Right kidney (tissue), 1 donor: Measurements from ENCODE around the gene MLPH.

Source experiments
- DNase-seq: peaks from one replicate; pipeline ENCODE4 v3.0.0-alpha.2; 2016

The MLPH gene

DNA sequence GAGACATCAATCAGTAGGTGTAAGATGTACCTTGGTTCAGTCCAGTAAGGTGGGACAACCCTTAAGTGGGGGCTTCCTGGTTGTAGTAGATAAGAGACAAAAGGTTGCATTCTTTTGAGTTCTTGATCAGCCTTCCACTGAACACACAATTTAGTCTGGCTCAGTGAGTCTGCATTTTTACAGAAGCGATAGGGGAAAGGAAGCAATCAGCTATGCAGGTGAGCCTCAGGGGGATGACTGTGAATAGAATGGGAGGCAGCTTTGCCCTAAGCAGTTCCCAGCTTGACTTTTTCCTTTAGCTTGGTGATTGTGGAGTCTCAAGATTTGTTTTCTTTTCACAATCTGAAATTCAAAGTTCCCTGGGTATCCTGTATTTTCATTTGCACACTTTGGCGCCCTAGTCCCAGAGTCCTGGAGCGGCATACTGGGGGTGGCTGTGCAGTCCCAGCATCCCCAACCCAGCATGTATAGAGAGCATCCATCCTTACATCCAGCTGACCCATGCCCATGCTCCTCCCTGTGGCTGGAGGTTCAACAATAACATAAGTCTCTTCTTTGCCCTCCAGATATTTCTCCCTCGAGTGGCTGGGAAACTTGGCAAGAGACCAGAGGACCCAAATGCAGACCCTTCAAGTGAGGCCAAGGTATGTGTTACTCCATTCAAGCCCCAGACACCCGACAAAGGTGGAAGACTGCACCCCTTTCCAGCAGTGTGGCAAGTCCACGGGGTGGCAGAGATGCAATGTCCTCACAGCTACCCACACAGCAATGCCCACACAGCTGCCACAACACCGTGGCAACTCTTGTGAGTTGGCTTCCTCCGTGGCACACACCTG, 59.2 kb downstream of the MLPH start:
- no peak for DNase-seq

DNA sequence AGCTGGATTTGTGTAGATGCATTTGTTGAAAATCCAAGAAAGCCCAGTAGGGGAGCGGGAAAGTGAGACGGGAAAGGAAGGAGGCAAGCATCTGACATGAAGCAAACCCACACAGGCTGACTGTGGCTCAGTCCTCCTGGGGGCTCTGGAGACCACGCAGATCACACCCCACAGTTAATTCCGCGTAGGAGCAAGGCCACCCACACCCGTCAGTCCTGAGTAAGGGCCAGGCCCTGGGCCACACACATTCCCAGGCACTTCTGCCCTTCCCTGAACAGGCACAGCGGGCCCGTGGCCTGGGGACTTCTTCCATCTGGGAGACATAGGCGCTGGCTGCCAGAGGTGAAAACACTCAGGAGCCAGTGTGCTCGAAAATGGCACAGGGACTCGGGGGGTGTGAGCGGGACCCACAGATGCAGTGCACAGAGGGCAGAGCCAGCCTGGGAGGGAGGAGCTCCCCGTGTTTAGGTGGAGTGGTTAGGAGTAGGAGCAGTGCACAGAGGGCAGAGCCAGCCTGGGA, 59.9 kb downstream of the MLPH start:
- DNase-seq, result no peak

DNA sequence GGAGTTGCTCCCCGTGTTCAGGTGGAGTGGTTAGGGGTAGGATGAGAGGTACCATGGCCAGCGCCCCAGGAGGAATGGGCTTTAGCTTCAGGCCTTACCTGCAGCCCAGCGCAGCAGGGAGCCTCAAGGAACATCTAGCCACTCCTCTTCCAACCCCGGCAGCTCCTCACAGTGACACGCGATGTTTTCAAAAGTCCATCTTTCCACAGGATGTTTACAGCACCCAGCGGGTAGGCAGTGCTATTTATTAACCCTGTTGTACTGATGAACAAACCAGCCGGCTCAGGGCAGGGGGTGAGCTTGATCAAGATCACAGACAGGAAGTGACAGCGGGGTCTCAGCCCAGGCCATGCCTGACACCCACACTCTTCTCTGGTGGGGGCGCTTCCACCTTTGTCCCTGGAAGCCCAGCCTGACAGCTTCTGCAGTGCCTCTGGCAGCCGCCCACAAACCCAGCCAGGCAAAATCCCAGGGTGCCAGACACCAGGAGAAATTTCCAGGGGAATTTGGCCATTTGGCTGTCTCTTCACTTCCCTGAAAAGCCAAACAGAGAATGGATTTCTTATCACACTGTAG, 60.9 kb downstream of the MLPH start:
- DNase-seq, result no peak

DNA sequence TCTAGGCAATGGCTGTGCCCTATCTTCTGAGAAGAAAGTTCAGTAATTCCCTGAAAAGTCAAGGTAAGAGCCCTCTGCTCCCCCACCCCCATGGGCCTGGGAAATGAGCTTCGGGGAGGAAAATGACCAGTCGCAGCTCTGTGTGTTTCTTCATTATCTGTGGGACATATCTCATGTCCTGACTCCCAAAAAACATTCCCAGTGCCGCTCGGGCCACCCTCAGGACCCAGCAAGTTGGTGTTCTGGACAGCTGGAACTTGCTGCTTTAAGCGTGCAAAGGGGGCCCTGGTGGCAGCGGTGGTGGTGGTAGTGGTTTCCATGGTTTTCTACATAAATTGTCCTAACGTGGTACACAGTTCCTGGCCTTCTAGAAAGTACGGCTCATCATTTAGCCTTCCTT, 62.2 kb downstream of the MLPH start:
- DNase-seq, result no peak

DNA sequence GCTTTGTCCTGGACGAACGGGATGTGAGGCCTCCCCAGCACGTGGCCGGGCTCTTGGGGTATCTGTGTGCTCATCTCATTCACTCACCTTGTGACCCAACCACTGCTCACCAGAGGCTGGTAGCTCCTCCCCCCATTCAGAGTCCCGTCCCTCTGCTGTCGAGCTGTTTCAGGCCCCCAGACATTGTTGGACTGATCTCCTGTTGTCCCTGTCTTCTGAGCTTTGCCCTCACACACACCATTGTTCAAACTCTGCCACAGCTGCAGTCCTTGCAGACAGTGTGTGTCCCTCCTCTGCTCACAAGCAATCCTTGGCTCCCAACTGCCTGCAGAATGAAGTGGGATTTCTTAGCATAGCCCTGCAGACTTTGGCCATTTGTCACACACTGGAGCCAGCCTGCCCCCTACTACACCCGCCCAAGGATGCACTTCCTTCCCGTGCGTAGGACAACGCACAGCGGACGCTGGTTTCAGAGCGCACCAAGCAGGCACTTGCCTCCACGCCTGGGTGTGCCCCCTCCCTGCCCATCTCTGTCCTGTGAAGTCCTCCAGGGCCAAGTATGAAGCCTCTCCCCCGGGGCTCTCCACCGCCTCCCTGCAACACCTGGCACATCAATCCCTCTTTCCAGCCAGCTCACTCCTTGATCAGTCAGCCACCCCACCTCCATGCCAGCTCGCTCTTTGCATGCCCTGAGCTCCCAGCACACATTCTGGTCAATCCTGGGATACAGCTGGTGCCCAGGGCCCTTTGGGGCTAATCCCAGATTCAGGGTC, 62.8 kb downstream of the MLPH start:
- DNase-seq, result no peak

DNA sequence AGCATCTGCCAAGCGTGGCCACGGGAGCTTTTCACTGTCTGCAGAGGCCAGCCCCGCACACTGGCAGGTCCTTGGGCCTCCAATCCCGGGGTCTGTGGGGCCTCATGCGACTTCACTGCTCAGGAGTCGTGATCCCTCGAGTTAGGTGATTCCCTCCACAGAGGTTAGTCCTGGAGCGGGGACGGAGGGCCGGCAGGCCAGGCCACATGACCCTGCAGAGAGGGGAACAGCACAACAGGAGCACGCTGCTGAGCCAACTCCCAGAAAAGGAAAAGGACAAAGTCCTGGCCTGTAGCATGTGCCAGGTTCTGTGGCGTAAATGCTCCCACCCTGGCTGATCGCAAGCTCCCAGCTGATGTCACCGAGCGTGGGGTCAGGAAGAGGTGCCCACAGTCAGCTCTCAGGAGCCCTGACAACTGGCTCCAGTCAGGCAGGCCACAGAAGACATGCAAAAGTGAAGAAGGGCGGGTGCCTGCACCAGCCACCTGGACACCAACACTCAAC, 64.1 kb downstream of the MLPH start:
- no peak for DNase-seq

DNA sequence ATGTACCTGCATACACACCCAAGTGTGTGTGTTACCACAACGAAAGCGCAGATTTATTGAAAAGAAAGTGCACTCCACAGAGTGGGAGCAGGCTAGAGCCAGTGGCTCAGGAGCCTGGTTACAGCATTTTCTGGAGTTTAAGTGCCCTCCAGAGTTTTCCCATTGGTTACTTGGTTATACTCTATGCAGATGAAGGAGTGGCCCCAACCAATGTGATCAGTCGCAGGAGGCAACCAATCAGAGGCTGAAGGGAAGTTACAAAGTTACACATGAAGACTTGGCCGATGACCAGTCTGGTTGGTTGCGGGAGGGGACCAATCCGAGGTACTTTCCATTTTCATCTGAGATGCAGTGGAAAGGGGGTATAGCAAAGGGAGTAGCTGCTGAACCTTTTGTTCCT, 65.9 kb downstream of the MLPH start:
- DNase-seq, result no peak

DNA sequence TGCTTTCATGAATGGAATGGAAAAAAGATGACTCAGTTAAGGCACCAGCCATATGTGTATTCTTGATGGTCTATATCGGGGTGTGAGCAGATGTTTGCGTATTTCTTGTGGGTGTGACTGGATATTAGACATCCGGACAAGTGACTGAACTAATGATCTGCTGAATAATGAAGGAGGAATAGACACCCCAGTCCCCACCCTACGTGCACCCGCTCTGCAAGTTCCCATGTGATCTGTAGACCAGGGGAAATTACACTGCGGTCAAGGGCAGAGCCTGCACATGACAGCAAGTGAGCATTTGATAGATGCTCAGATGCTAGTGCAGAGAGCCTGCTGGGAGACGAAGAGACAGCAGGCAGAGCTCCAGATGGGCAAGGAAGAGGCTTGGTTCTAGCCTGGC, 66.9 kb downstream of the MLPH start:
- DNase-seq, result no peak

DNA sequence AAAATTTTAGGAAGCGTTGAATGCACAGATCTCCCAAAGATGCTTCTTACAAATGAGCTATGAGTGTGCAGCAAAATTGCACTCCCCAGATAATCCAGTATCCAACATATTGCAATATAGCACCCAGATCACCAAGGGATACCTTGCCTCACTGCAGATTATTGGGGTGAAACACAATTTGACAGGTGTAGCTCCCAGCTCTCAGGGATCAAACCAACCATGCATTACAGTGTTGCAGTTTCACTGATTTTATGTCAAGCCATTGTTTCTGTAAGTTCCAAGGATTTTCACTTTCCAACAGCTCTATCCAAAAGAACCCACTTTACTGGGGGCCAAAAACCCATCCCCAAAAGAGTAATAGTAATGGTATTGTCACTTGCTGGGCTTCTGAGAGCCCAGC, 68.5 kb downstream of the MLPH start:
- no peak for DNase-seq

DNA sequence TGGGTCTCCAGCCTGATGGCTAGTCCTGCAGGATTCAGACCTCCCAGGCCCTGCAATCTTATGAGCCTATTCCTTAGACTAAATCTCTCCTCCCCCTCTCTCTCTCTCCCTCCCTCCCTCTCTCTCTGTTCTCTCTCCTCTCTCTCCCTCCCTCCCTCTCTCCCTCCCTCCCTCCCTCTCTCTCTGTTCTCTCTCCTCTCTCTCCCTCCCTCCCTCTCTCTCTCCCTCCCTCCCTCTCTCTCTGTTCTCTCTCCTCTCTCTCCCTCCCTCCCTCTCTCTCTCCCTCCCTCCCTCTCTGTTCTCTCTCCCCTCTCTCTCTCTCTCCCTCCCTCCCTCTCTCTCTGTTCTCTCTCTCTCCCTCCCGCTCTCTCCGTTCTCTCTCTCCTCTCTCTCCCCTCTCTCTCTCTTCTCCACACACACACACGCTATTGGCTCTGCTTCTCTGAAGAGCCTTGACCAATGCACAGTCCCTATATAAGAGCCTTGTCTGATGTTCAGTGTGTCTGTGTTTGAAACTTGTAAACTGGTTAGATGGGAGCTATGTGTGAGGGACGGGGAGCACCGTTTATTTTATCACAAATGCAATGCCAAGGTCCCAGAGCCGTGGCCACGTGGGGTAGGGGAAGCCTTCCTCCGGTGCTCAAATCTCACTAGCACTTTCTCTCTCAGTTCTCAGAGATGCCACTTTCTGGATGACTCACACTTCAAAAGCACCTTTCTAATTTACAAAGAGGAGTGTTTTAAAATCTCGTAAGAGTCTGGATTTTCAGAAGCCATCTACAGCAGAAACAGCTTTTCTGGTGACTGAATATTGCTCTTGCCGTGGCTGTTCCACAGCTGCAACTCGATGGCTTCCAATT, 70.0 kb downstream of the MLPH start:
- DNase-seq, result no peak

DNA sequence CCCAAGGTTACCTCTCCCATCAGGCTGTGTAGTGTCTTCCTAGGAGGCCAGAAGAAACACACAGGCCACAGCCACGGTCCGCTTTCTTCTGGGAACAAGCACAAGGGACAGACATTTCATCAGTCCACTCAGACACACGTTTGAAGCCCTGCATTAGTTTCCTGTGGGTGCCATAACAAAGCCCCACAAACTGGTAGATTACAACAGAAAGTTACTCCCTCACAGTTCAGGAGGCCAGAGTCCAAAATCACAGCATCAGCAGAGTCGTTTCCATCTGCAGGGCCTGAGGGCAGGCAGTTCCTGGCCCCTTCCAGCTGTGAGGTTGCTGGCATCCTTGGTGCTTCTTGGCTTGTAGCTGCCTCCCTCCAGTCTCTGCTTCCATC, 70.6 kb downstream of the MLPH start:
- no peak for DNase-seq

DNA sequence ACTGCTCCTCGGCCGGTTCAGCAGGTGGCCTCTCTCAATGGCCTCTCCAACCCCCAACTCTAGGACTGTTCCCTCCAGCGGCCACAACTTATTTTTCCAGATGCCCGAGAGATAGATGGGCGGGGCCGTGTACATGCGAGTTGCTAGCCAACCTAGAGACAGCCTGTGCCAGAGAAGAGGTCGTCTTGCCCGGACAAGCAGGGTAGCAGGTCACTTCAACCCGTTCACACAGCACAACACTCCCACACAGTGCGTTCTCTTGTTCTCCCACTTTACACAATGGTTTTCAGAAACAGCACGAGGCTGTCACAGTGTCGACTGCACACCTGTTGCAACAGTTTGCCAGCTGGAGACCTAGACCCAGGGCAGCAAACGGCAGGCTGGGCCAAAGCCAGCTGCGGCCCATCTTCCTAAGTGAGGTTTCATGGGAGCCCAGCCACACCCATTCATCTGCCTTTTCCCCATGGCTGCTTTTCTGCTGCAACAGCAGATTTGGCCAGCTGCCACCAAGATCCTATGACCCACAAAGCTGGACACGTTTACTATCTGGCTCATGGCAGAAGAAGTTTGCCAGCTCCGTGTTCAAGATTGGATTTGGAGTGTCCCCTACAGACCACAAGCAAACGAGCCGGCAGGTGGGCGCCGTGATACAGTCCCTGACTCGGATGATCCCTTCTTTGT, 72.0 kb downstream of the MLPH start:
- no peak for DNase-seq

DNA sequence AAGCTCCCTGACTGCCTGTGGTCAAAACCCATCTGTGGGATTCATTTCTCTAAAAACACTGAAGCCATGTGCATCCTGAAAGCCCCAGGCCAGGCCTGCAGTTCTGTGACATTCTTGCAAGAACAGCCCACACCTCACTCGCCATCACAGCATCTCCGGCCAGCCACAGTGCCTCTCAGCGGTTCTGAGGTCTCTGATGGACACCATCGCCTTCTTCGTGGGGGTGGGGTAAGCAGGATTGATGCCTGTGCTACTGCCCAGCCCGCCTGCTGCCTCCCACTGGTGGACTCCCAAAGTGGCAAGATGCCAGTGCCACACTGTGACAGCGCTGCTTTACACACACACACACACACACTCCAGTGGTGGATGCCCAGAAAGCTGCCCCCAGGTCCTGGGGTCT, 74.2 kb downstream of the MLPH start:
- DNase-seq, result no peak

DNA sequence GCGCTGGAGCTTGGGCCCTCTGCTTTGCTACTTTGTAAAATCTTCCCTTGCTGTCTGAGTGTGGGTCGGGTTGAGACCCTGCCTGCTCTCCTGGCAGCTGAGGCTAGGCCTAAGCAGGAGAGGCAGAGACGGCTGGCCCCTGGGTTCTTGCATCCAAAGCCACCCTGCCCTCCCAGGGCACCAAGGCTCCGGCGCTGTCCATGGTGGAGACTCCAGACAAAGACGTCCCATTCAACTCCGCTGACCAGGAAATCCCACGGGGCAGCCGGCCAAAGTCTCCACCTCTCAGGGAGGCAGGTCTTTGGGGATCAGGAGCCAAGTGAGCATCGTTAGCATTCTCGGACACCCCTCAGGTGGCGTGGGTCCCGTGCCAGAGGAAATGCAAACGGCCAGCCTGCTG, 76.8 kb downstream of the MLPH start:
- no peak for DNase-seq

DNA sequence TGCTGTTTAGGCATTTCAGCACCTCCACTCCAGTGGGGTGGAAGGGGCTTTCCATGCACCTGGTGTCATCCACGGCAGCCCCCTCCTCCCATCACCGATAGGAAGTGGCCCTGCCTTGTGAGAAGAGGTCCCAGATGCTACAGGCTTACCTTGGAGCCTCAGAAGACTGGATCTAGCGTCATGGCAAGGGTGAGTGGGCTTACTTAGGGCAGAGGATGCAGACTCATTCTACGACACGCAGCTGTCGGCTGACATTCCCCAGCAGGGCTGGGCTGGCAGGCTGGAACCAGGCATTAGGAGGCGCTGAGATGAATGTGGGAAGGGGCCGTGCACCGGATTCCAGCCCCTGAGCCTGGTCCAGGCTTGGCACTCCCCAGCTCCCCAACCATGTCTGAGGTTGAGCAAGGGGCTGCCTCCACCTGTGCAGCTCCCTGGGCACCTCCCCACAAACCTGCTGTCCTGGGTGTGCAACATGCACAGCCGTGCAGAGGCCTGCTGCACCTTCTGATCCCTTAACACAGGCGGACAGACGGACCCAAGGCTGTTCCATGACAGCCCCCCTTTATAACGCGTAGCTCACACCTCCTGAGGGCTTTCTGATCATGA, 77.6 kb downstream of the MLPH start:
- no peak for DNase-seq

DNA sequence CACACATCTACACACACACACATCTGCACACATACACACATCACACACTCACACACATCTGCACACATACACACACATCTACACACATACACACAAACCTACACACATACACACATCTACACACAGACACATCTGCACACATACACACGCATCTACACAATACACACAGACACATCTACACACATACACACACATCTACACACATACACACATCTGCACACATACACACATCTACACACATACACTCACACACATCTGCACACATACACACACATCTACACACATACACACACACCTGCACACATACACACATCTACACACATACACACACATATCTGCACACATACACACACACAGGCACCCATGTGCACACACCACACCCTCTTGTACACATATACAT, 78.9 kb downstream of the MLPH start:
- DNase-seq, result no peak

DNA sequence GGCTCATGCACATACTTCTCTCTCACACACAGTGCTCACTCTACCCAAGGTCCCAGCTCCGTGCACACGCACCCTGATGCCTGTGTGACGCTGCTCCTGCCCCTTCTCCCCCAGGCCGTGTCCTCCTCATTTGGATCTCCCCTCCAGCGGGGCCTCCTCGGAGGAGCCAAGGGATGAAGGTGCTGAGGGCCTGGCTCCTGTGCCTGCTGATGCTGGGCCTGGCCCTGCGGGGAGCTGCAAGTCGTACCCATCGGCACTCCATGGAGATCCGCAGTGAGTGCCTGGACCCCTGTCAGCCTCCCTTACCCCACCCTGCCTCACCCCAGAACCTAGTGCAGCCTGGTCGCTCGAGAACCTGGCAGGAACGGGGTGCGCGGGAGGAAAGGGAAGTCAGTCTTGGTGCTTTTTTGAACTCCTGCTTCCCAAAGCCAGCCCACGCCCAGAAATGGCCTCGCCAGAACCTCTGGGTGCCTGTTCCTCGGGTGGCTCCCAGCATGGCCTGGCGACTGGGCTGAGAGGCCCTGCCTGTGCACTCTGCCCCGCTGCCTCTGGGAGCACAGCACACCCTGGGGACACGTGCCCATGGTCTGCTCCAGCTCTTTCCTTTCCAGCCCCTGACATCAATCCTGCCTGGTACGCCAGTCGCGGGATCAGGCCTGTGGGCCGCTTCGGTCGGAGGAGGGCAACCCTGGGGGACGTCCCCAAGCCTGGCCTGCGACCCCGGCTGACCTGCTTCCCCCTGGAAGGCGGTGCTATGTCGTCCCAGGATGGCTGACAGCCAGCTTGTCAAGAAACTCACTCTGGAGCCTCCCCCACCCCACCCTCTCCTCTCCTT, 79.6 kb downstream of the MLPH start, which contains the start of gene PRLH:
TSS of gene PRLH (plus strand) at position 174 of the 835 bp plus-strand sequence. CDS start at position 174, 0 bp downstream.
- DNase-seq, result no peak

DNA sequence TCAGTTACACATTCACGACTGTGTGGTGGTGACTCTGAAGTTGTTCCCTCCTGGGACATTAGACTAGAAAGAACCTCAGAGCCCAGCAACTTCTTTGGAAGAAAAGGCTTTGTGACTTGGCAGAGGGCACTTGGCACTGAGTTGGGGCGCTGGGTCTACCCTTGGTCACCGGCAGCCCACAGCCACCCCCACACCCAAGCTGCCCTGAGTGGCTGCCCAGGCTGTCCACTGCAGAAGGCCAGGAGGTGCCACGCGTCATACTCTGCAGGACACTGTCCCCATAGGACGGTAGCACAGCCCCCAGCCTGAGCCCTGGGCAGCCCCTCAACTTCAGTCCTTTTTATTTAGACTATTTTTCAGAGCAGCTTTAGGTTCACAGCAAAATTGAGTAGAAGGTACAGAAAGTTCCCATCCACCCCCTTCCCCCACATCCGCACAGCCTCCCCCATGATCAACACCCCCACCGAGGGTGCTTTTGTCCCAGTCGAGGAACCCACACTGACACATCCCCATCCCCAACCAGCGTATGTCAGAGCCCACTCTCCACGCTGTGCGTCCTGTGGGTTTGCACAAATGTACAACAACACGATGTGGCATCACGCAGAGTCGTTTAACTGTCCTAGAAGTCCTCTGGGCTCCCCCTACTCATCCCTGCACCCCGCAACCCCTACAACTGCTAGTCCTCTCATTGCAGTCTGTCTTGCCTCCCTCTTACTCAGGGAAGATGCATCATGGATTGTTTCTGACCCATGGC, 80.4 kb downstream of the MLPH start:
- no peak for DNase-seq

DNA sequence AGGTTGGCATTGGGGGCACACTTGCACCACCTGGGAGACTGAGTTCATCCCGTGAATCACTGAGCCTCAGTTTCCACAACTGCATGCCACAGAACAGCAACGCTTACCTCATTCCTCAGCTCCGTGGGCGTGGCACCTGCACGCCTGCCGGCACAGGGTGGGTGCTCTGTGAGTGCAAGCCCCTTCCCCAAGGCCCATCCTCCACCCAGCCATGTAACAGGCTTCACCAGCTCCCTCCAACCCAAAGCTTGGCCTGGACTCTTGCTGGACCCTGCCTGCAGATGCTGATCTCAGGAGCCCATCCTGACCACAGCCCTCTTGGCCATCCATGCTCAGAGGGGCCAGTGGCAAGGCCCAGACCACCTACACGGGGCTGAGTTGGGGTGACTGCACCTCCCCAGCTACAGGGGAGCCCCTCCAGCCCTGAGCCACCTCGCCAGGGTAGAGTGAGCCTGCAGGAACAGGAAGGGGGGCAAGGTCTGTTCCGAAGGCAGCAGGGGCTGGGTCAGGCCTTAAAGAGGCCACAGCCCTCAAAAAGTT, 81.1 kb downstream of the MLPH start:
- no peak for DNase-seq
